PC-9 (cell line): ENCODE data around the gene ERC2.

Experiments used
- EZH2 ChIP-seq: fragments of 200-600 bp; sonication (generic); IDR thresholded peaks from 2 replicates; pipeline ENCODE4 v1.8.0; 2017; ENCODE audit warnings: antibody characterized with exemption, low read depth
- TF ChIP-seq, protein P1 (sequence below): fragments of 200-600 bp; sonication (generic); conservative IDR thresholded peaks from 2 replicates; pipeline ENCODE4 v1.6.1; 2017; ENCODE audit warnings: mixed run types, antibody characterized with exemption, mild to moderate bottlenecking, moderate library complexity

- TF ChIP-seq, protein P1, sequence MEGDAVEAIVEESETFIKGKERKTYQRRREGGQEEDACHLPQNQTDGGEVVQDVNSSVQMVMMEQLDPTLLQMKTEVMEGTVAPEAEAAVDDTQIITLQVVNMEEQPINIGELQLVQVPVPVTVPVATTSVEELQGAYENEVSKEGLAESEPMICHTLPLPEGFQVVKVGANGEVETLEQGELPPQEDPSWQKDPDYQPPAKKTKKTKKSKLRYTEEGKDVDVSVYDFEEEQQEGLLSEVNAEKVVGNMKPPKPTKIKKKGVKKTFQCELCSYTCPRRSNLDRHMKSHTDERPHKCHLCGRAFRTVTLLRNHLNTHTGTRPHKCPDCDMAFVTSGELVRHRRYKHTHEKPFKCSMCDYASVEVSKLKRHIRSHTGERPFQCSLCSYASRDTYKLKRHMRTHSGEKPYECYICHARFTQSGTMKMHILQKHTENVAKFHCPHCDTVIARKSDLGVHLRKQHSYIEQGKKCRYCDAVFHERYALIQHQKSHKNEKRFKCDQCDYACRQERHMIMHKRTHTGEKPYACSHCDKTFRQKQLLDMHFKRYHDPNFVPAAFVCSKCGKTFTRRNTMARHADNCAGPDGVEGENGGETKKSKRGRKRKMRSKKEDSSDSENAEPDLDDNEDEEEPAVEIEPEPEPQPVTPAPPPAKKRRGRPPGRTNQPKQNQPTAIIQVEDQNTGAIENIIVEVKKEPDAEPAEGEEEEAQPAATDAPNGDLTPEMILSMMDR = no peak
- TF ChIP-seq EZH2 = no peak
These were observed 558.9 kb downstream of the ERC2 start for GRCh38 chr3:55909373-55909772.
